MM.1S (cell line): ENCODE data around the gene MSI2.

Source experiments
- CTCF ChIP-seq: fragments of 300-600 bp; sonication (generic); IDR thresholded peaks from 2 replicates; pipeline ENCODE4 v1.5.1; 2016; ENCODE audit warnings: antibody characterized with exemption, low read length, mixed read lengths
- EZH2 ChIP-seq: fragments of 300-600 bp; sonication (generic); optimal IDR thresholded peaks from 2 replicates; pipeline ENCODE3; 2017; ENCODE audit warnings: low read depth, mild to moderate bottlenecking, antibody characterized with exemption, low read length, mixed read lengths
- EZH2phosphoT487 ChIP-seq: fragments of 300-600 bp; sonication (generic); IDR thresholded peaks from 2 replicates; pipeline ENCODE4 v1.6.1; 2018; ENCODE audit warnings: antibody characterized with exemption, low read length

- TF ChIP-seq CTCF = no peak
- TF ChIP-seq EZH2 = no peak
- no peak for TF ChIP-seq EZH2phosphoT487
Observed at GRCh38 chr17:57213180-57213825, 43.0 kb upstream of the MSI2 start.
